ACC112 (cell line): ENCODE results near the gene LIMS1.
"Not testable (repeated sequence)": the region's sequence is repeated elsewhere in the genome, so short reads cannot be mapped to it uniquely, and the experiment has no call there.

ENCODE experiments used
- H2AFZ ChIP-seq: fragments of 200-600 bp; sonication (generic); one replicate; pipeline ENCODE4 v1.6.0; 2017; ENCODE audit warnings: antibody characterized with exemption, low read length; ENCODE audit not compliant: unreplicated experiment
- H3K27ac ChIP-seq: fragments of 200-600 bp; sonication (generic); 2 replicates; pipeline ENCODE4 v1.5.1; 2014; ENCODE audit warnings: low read depth, mild to moderate bottlenecking, antibody characterized with exemption, low read length, moderate library complexity
- H3K27me3 ChIP-seq: fragments of 200-600 bp; sonication (generic); 2 replicates; pipeline ENCODE4 v1.6.1; 2014; ENCODE audit warnings: mild to moderate bottlenecking, antibody characterized with exemption, low read length, moderate library complexity, mixed read lengths; ENCODE audit not compliant: insufficient read depth
- H3K36me3 ChIP-seq: fragments of 200-600 bp; sonication (generic); 2 replicates; pipeline ENCODE4 v1.6.1; 2016; ENCODE audit warnings: mild to moderate bottlenecking, antibody characterized with exemption, low read length, moderate library complexity, mixed read lengths; ENCODE audit not compliant: insufficient read depth
- H3K4me1 ChIP-seq: fragments of 200-600 bp; sonication (generic); one replicate; pipeline ENCODE4 v1.6.1; 2016; ENCODE audit warnings: low read length, mixed read lengths; ENCODE audit not compliant: insufficient read depth, unreplicated experiment, control insufficient read depth
- H3K4me3 ChIP-seq: fragments of 200-600 bp; sonication (generic); 2 replicates; pipeline ENCODE4 v1.5.1; 2014; ENCODE audit warnings: mild to moderate bottlenecking, low read depth, low read length
- H3K79me2 ChIP-seq: fragments of 200-600 bp; sonication (generic); one replicate; pipeline ENCODE4 v1.6.0; 2016; ENCODE audit warnings: low read length; ENCODE audit not compliant: control insufficient read depth, unreplicated experiment, insufficient read depth

LIMS1 gene

DNA sequence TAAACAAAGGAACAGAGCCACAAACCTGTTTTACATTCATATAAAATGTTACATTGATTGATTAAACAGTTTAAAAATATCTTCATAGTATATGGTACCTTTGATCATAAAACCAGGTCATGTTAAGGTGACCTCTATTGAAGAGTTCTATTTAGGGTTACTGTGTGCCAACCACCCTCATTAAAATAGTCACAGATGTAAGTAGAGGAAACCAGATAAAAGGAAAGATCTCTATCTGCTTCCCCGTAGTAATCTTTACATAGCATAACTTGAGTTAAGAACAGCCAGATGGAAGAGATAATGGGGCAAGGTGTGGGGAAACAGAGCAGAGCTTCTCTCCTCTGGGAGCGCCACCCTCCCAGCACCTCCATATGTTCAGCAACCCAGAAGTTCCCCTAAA is 117.2 kb downstream of the LIMS1 start:
- H3K27ac ChIP-seq = peak overlapping the region; percentile 41
- not testable (repeated sequence) for H3K79me2 ChIP-seq, H3K36me3 ChIP-seq, H3K27me3 ChIP-seq, H2AFZ ChIP-seq, H3K4me1 ChIP-seq, H3K4me3 ChIP-seq

GRCh38 chr2:108652187-108652931 is 118.1 kb downstream of the LIMS1 start:
- not testable (repeated sequence) for H3K4me1 ChIP-seq, H3K27me3 ChIP-seq, H3K79me2 ChIP-seq, H2AFZ ChIP-seq, H3K36me3 ChIP-seq
- peak overlapping the region; percentile 100 for H3K27ac ChIP-seq
- H3K4me3 ChIP-seq = peak overlapping the region; percentile 29; the same call in 1 of the 2 replicates

DNA sequence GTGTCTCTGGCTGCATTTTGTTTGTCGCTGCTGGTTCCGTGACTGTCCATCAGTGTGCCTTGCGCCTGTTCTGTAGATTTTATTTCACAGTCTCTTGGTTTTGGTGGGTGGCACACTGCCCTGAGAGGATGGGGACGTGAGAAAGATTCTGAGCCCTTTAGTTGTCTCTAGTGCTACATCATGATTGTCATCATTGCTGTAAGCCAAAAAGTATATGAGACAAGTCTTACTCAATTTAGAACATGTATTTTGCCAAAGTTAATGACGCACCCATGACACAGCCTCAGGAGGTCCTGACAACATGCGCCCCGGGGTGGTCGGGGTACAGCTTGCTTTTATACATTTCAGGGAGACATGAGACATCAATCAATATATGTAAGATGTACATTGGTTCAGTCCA is 119.2 kb downstream of the LIMS1 start:
- H3K27me3 ChIP-seq, H3K36me3 ChIP-seq, H3K4me1 ChIP-seq, H3K4me3 ChIP-seq, H2AFZ ChIP-seq: not testable (repeated sequence)
- Histone ChIP-seq H3K27ac (peak overlapping the region; percentile 97), H3K79me2 (peaks cover 13% of the 10 kb centered on the region)

GRCh38 chr2:108653849-108654248 is 119.6 kb downstream of the LIMS1 start:
- not testable (repeated sequence) for H3K27me3 ChIP-seq, H3K4me1 ChIP-seq, H3K36me3 ChIP-seq, H2AFZ ChIP-seq
- peak overlapping the region; percentile 97 for H3K27ac ChIP-seq
- peaks cover 15% of the 10 kb centered on the region for H3K79me2 ChIP-seq
- H3K4me3 ChIP-seq = 0 out of 2 replicates have a peak overlapping the region, but pooled peaks have one; percentile 25

DNA sequence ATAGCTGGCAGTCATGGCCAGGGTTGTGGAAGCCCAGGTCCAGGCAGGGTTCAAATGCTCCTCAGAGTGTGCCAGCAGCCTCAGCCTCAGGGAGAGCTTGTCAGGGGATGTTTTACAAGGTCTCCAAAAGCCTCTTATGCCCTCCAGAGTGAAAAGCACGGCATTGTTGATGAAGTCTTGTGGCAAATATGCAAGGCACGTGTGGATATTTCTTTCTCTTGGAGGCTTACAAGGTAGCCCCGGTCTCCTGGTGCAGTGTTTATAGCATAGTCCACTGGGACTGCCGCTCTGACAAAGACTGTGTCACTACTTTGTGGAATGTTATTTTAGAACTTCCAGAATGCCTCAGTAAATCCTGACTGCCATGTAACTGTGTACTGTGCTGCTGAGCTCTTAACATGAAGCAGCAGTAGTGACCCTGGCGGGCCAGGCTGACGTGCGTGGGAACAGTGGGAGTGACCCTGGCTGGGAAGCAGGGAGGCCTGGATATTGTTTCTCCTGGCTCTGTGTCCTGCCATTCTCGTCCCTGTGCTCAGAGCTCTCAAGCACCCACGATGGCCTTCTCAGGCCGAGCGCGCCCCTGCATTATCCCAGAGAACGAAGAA is 120.4 kb downstream of the LIMS1 start:
- H3K27me3 ChIP-seq, H3K4me1 ChIP-seq, H2AFZ ChIP-seq, H3K36me3 ChIP-seq, H3K4me3 ChIP-seq: not testable (repeated sequence)
- peak overlapping the region; percentile 97 for H3K27ac ChIP-seq
- peaks cover 15% of the 10 kb centered on the region for H3K79me2 ChIP-seq

DNA sequence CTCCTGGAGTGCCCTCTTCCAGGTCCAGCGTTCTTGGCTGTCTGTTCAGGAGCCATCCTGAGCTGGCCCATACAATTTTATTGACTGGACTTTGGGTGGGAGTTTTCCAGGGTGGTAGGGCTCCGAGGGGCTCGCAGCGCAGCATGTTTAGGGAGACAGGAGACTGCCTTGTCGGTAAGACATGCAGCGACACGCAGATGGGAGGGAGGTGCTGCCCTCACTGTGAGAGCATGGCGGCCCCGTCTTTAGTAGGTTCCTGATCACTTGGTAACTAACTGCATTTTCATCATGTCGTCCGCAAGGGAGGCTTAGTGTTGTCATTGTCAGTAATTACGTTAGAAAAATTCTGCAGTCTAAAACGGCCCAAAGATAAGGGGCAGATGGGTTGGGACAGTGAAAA is 121.0 kb downstream of the LIMS1 start:
- H3K27me3 ChIP-seq, H3K27ac ChIP-seq, H3K36me3 ChIP-seq, H3K4me1 ChIP-seq, H3K4me3 ChIP-seq, H2AFZ ChIP-seq: not testable (repeated sequence)
- H3K79me2 ChIP-seq = peaks cover 12% of the 10 kb centered on the region

DNA sequence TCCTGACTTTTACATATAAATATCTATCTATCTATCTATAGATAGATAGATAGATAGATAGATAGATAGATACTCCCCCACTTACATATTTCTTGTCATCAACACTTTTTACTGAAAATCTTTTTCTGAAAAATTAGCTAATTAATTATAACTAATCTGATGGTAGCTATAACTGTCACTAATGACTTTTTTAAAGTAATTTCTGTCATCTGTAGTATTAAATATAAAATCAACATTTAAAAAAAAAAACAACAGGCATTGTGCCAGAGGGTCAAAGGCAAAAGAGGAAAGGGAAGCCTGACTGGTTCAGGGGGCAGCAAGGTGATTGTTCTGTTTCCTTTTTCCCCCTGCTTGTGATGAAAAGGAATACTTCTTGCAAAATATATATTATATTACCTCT is 122.0 kb downstream of the LIMS1 start:
- not testable (repeated sequence) for H3K4me1 ChIP-seq, H2AFZ ChIP-seq, H3K36me3 ChIP-seq, H3K27me3 ChIP-seq
- H3K79me2 ChIP-seq = peaks cover 12% of the 10 kb centered on the region
- H3K27ac ChIP-seq = peak overlapping the region; percentile 66; the same call in 1 of the 2 replicates
- H3K4me3 ChIP-seq = peak overlapping the region; percentile 58; the same call in 1 of the 2 replicates

DNA sequence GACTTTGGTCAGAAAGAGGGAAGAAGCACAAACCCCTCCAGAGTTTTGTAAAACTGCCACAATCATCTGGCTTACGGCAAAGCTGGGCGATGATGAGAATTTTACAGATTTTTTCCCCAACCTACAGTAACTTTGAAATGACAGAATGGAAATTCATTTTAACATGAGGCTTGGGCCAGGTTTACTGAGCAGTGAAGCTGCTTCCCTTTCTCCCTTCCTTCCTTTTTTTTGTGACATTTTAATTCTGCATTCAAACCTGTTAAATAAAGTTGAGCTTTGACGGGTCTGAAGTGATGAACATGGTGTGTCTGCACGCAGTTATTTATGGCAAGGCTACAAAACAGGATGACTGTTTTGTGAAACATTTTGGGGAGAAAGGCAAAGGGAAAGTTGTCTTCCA is 123.2 kb downstream of the LIMS1 start:
- not testable (repeated sequence) for H3K36me3 ChIP-seq

DNA sequence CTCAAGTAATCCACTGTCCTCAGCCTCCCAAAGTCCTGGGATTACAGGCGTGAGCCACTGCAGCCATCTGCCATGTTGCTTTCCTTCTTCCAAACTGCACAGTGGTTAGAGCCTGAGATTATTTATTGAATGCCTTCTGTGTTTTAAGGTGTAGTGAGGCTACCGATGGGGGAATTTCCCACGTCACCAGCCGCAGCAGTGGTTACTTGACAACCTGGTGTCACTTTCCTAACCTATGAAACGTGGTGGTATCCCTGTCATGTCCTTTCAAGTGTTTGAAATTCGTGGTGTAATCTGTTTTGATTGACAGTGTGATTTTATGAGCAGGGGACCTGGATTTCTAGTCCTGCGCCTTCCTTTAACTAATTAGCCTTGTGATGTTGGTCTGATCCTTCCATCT is 124.3 kb downstream of the LIMS1 start:
- H3K27ac ChIP-seq, H3K27me3 ChIP-seq, H3K4me3 ChIP-seq, H3K36me3 ChIP-seq, H2AFZ ChIP-seq: not testable (repeated sequence)
- Histone ChIP-seq H3K79me2 (peaks cover 21% of the 10 kb centered on the region), H3K4me1 (peaks cover 15% of the 10 kb centered on the region)

More for the DNA sequence above, 123.2 kb downstream of the LIMS1 start:
- Histone ChIP-seq H3K79me2 (peaks cover 13% of the 10 kb centered on the region), H3K4me1 (peaks cover 15% of the 10 kb centered on the region), H3K4me3 (0 out of 2 replicates have a peak overlapping the region, but pooled peaks have one; percentile 43)
- not testable (repeated sequence) for H3K27ac ChIP-seq, H3K27me3 ChIP-seq, H2AFZ ChIP-seq

DNA sequence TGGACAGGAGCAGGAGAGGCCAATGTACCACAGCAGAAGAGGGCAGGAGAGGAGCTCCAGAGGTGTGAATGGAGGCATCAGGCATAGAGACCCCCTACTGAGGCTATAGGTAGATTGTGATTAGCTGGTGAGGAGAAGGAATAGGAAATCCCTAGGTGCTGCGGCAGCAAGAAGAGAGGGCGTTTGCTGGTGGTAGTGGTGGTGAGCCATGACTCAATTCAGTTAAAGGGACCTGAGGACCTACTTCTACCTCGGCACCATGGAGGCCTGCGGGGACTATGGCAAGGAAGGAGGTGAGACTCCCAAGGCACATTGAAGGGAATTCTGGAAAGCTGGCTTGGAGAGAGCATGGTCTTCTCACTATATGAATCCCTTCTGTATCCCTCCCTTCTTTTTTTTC is 127.2 kb downstream of the LIMS1 start:
- H3K79me2 ChIP-seq = peaks cover 18% of the 10 kb centered on the region
- not testable (repeated sequence) for H3K27me3 ChIP-seq

DNA sequence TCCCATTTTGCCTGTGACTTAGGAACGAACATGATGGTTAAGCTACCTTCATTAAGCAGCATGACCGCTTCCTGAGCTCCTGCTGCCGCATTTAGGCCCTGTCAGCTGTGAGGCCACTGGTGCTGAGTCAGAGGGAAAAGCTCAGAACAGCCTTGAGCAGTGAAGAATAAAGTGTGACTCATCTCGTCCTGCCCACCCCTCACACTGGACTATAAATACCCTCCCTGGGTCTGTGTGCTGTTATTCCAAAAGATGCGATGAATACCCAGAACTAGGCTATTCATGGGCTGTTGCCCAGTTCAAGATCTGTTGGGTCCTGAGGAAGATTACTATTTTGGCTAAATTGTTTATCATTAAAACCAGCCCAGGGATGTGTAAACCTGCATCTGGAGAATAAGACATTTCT is 127.9 kb downstream of the LIMS1 start:
- H3K36me3 ChIP-seq, H3K27me3 ChIP-seq, H3K4me3 ChIP-seq, H2AFZ ChIP-seq: not testable (repeated sequence)
- Histone ChIP-seq H3K79me2 (peaks cover 16% of the 10 kb centered on the region), H3K27ac (peak overlapping the region; percentile 65), H3K4me1 (peaks cover 11% of the 10 kb centered on the region)

More for the DNA sequence above, 127.2 kb downstream of the LIMS1 start:
- not testable (repeated sequence) for H3K4me3 ChIP-seq, H3K36me3 ChIP-seq, H2AFZ ChIP-seq
- peaks cover 11% of the 10 kb centered on the region for H3K4me1 ChIP-seq
- H3K27ac ChIP-seq = peak overlapping the region; percentile 65
